ENCODE data around the gene SCP2.

DNA sequence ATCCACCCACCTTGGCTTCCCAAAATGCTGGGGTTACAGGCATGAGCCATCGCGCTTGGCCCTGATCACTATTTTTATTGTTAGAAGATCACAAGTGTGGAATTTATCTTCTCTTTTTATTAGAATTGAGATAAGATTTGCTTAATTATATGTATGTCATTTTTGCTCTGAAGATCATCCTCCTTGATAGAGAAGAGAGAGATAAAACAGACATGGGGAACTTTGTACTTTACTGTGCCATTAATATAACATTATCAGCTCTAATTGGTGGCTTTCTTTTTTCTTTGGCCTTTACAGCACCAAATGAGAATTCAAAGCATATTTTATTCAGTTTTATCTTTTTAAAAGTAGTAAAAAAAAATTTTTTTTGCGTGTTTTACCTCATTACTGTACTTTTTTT, 46.8 kb downstream of the SCP2 start:
- TF ChIP-seq, protein P1, sequence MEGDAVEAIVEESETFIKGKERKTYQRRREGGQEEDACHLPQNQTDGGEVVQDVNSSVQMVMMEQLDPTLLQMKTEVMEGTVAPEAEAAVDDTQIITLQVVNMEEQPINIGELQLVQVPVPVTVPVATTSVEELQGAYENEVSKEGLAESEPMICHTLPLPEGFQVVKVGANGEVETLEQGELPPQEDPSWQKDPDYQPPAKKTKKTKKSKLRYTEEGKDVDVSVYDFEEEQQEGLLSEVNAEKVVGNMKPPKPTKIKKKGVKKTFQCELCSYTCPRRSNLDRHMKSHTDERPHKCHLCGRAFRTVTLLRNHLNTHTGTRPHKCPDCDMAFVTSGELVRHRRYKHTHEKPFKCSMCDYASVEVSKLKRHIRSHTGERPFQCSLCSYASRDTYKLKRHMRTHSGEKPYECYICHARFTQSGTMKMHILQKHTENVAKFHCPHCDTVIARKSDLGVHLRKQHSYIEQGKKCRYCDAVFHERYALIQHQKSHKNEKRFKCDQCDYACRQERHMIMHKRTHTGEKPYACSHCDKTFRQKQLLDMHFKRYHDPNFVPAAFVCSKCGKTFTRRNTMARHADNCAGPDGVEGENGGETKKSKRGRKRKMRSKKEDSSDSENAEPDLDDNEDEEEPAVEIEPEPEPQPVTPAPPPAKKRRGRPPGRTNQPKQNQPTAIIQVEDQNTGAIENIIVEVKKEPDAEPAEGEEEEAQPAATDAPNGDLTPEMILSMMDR (conservative IDR thresholded peaks at IDR 0.05; ENCODE audit: low read depth, low read length): no peak
- TF ChIP-seq EZH2 (IDR thresholded peaks at IDR 0.05; ENCODE audit: borderline replicate concordance, low read depth, low read length, poor library complexity, severe bottlenecking): no peak

Measured in A673 (cell line).